Gastrocnemius medialis (tissue), 4 donors: ENCODE data around the gene NFASC. TPM values are rescaled to one million over a fixed set of nuclear protein-coding genes. Genes with fewer than 3 reads are reported as not detected.

Experiments
- ATAC-seq, 2 donors: fragments of 150-250 bp; one replicate each; pipeline ENCODE4 v1.9.1; 2016
- DNase-seq, 2 donors: peaks; one replicate each; pipeline ENCODE4 v3.0.0-alpha.2; 2019
- H3K27ac ChIP-seq, 4 donors: fragments of 200-600 bp; sonication (generic); 1 replicate in 1 of 4; 2 replicates in 3 of 4; pipeline ENCODE4 v1.5.1; 2016 to 2018; ENCODE audit warnings: mild to moderate bottlenecking in 2 of 4, moderate library complexity in 1 of 4
- H3K27me3 ChIP-seq, 3 donors: fragments of 200-600 bp; sonication (generic) in 2 of 3; 1 replicate in 1 of 3; 2 replicates in 2 of 3; pipeline versions ENCODE4 v1.5.1 to v1.6.0; 2016 to 2019; ENCODE audit warnings: mild to moderate bottlenecking in 1 of 3, moderate library complexity in 1 of 3
- H3K36me3 ChIP-seq, 2 donors: fragments of 200-600 bp; sonication (generic) in 1 of 2; one replicate each; pipeline ENCODE4 v1.5.1; 2017 to 2018
- H3K4me1 ChIP-seq, 2 donors: fragments of 200-600 bp; sonication (generic) in 1 of 2; one replicate each; pipeline ENCODE4 v1.5.1; 2016 to 2017; ENCODE audit warnings: mild to moderate bottlenecking in 2 of 2
- H3K4me3 ChIP-seq, 4 donors: fragments of 200-600 bp; sonication (generic) in 3 of 4; 1 replicate in 1 of 4; 2 replicates in 3 of 4; pipeline ENCODE4 v1.5.1; 2016 to 2019; ENCODE audit warnings: mild to moderate bottlenecking in 2 of 4
- H3K9me3 ChIP-seq, 3 donors: fragments of 200-600 bp; sonication (generic) in 2 of 3; 1 replicate in 1 of 3; 2 replicates in 2 of 3; pipeline ENCODE4 v1.5.1; 2016 to 2019
- CTCF ChIP-seq, 5 experiments: fragments of 450-650 bp in 3 of 5; fragments of 200-600 bp in 2 of 5; sonication (generic) in 2 of 5; IDR thresholded peaks in 4 of 5; conservative IDR thresholded peaks in 1 of 5; 1 replicate in 4 of 5; 2 replicates in 1 of 5; pipeline ENCODE4 v1.5.1; 2016 to 2019; ENCODE audit warnings: antibody characterized with exemption in 5 of 5, mild to moderate bottlenecking in 3 of 5, moderate library complexity in 3 of 5
- POLR2A ChIP-seq, 2 donors: fragments of 450-650 bp; IDR thresholded peaks; one replicate each; pipeline ENCODE4 v1.6.1; 2017; ENCODE audit warnings: antibody characterized with exemption in 2 of 2, mild to moderate bottlenecking in 2 of 2, moderate library complexity in 2 of 2
- in situ Hi-C, 4 donors: fragments of 200-750 bp; cut with MboI; loops; one replicate each; pipeline versions ENCODE4 v1.15.0 to v1.8.0; 2017; ENCODE audit warnings: low sequenced_read_pairs in 4 of 4
- intact Hi-C: fragments of 100-400 bp; cut with DNase I; formaldehyde crosslinking; loops from one replicate; pipeline ENCODE4 v1.15.1; 2023; ENCODE audit warnings: low total_unique reads
- total RNA-seq, 4 donors: library from RNA; depleted of rRNA; stranded (reverse); fragments of >200 nt; gene quantifications; one replicate each; pipeline versions ENCODE4 v1.1.0 to v1.2.3, GENCODE V29; 2016

Gene NFASC
- total RNA-seq, 4 donors from 2014 or later = 0.75 to 4.7 (median 2.4) TPM

- intact Hi-C loops (no loop called here), in situ Hi-C loops (no loop called here)
- Histone ChIP-seq H3K27me3 (no peaks in the 10 kb centered on the region), H3K4me3 (no peak overlapping the region), H3K9me3 (no peaks in the 10 kb centered on the region), H3K27ac (no peak overlapping the region), H3K4me1 (no peaks in the 10 kb centered on the region), H3K36me3 (no peaks in the 10 kb centered on the region)
- DNase-seq (peak in 1 of 2 donors; percentile 18), ATAC-seq (peak; percentile 51 to 61)
- TF ChIP-seq POLR2A (IDR thresholded peaks at IDR 0.05) = no peak
- peak; percentile 43 to 80 (median 63) for TF ChIP-seq CTCF (IDR thresholded peaks at IDR 0.05 in 4 of 5, conservative IDR thresholded peaks at IDR 0.05 in 1 of 5)
Observed at GRCh38 chr1:204941421-204942338, 71.0 kb downstream of the NFASC start.

- H3K27ac ChIP-seq = no peak overlapping the region
- H3K36me3 ChIP-seq = no peaks in the 10 kb centered on the region
- no peak overlapping the region for H3K4me3 ChIP-seq
- in situ Hi-C loops = no loop called here
- H3K4me1 ChIP-seq = no peaks in the 10 kb centered on the region
- no peaks in the 10 kb centered on the region for H3K9me3 ChIP-seq
- TF ChIP-seq CTCF (IDR thresholded peaks at IDR 0.05 in 4 of 5, conservative IDR thresholded peaks at IDR 0.05 in 1 of 5) = no peak
- intact Hi-C loops = no loop called here
- ATAC-seq = no peak
- H3K27me3 ChIP-seq = no peaks in the 10 kb centered on the region
- DNase-seq = no peak
Observed at GRCh38 chr1:204943495-204943894, 72.8 kb downstream of the NFASC start.

- Histone ChIP-seq H3K4me1 (no peaks in the 10 kb centered on the region), H3K4me3 (no peak overlapping the region), H3K9me3 (no peaks in the 10 kb centered on the region), H3K36me3 (no peaks in the 10 kb centered on the region), H3K27ac (no peak overlapping the region), H3K27me3 (no peaks in the 10 kb centered on the region)
- in situ Hi-C loops (no loop called here), intact Hi-C loops (no loop called here)
- no peak for ATAC-seq
- no peak for TF ChIP-seq CTCF (IDR thresholded peaks at IDR 0.05 in 4 of 5, conservative IDR thresholded peaks at IDR 0.05 in 1 of 5)
- TF ChIP-seq POLR2A (IDR thresholded peaks at IDR 0.05) = no peak
- DNase-seq = no peak
Observed at GRCh38 chr1:204944662-204945061, 74.0 kb downstream of the NFASC start.

- Histone ChIP-seq H3K36me3 (no peaks in the 10 kb centered on the region), H3K4me3 (no peak overlapping the region), H3K27me3 (no peaks in the 10 kb centered on the region), H3K27ac (no peak overlapping the region), H3K9me3 (no peaks in the 10 kb centered on the region), H3K4me1 (no peaks in the 10 kb centered on the region)
- intact Hi-C loops = no loop called here
- in situ Hi-C loops = no loop called here
- TF ChIP-seq CTCF (IDR thresholded peaks at IDR 0.05 in 4 of 5, conservative IDR thresholded peaks at IDR 0.05 in 1 of 5) = no peak
- TF ChIP-seq POLR2A (IDR thresholded peaks at IDR 0.05) = no peak
- DNase-seq (no peak), ATAC-seq (no peak)
Observed at GRCh38 chr1:204945565-204945977, 74.9 kb downstream of the NFASC start.
